HG03159 (cell line): ENCODE measurements around the gene PHACTR3.

Source experiments
- ATAC-seq: cut with Tn5 transposase; IDR thresholded peaks from one replicate; pipeline ENCODE4 v1.9.1; 2021; ENCODE audit warnings: mild to moderate bottlenecking, moderate library complexity; ENCODE audit not compliant: unreplicated experiment

The PHACTR3 gene

GRCh38 chr20:59645271-59645670 is 40.9 kb downstream of the PHACTR3 start:
- no peak for ATAC-seq

GRCh38 chr20:59645761-59646171 is 41.4 kb downstream of the PHACTR3 start:
- ATAC-seq: no peak

GRCh38 chr20:59646487-59646886 is 42.1 kb downstream of the PHACTR3 start:
- ATAC-seq: no peak

DNA sequence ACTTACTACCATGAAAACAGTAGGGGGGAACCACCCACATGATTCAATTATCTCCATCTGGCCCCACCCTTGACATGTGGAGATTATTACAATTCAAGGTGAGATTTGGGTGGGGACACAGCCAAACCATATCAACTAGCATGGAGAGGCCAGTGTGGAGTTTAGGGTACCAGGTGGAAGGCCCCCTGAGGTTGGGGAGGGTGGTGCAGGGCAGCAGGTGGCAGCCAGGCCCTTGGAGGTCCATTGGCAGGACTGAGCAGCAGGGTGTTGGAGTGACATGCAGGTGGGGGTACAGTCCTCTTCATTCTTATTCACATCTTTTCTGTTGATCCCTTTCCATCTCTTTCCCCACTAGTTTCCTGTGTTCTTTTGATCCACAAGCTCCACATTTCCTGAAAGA is 42.9 kb downstream of the PHACTR3 start:
- ATAC-seq: no peak

- ATAC-seq: no peak
Measured at GRCh38 chr20:59648466-59649070, 44.2 kb downstream of the PHACTR3 start.

GRCh38 chr20:59650418-59650817 is 46.1 kb downstream of the PHACTR3 start:
- no peak for ATAC-seq

- ATAC-seq: no peak
Measured at GRCh38 chr20:59652381-59652780, 48.0 kb downstream of the PHACTR3 start.

- ATAC-seq: no peak
Measured at GRCh38 chr20:59656417-59656816, 52.1 kb downstream of the PHACTR3 start.

DNA sequence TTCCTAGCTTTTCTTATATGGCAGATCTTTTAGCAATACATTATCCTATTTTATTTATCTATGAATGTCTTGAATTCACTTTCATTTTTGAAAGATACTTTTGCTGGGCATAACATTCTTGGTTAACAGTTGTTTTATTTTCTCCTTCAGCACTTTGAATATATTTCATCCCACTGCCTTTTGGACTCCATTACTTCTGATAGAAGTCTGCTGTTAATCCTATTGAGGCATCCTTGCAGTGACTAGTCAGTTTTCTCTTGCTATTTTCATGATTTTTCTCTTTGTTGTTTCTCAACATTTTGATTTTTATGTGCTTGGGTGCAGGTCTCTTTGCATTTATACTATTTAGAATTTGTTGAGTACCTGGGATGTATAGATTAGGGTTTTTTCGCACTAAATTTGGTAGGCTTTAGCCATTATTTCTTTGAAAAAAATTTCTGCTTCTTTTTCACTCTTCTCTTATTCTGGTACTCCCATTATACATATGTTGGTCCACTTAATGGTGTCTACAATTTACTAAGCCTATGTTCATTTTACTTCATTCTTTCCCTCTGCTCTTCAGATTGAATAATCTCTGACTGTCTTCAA is 53.2 kb downstream of the PHACTR3 start:
- no peak for ATAC-seq

DNA sequence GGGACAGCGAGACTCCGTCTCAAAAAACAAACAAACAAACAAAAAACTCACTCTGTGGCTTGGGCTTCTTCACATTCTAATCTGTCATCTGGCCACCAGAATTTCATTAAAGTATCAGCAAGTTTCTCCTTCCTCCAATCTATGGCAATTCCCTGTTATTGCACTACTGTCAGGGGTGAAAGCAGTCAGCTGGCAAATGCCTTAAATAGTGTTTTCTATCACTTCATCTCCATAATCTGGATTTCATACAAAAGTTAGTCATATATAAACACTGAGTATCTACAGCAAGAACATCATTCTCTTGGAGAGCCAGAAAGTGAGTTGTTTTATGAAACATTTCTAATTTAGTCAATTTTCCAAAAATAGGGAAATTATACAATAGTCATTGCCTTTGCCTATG is 56.1 kb downstream of the PHACTR3 start:
- no peak for ATAC-seq

- no peak for ATAC-seq
Measured at GRCh38 chr20:59661153-59661552, 56.8 kb downstream of the PHACTR3 start.

DNA sequence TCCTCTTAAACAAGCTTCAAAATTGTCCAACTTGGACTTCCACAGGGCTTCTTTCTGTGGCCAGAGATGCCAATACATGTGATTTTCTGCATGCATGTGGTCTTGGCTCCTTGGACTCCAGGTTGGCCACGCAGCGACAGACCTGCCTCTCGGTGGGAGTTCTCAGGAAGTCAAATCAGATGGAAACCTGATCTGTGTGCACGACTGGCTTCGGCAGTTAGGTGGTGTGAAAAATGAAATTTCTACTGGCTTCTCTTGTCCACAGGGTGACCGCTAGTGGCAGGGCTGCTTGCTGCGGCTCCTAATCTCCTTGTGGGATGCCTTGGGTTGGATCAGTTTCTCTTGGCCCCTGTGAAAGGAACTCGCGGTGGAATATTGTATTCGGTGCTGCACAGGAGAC is 57.3 kb downstream of the PHACTR3 start:
- ATAC-seq: no peak

GRCh38 chr20:59662161-59662560 is 57.8 kb downstream of the PHACTR3 start:
- no peak for ATAC-seq

- no peak for ATAC-seq
Measured at GRCh38 chr20:59662856-59663512, 58.6 kb downstream of the PHACTR3 start.

DNA sequence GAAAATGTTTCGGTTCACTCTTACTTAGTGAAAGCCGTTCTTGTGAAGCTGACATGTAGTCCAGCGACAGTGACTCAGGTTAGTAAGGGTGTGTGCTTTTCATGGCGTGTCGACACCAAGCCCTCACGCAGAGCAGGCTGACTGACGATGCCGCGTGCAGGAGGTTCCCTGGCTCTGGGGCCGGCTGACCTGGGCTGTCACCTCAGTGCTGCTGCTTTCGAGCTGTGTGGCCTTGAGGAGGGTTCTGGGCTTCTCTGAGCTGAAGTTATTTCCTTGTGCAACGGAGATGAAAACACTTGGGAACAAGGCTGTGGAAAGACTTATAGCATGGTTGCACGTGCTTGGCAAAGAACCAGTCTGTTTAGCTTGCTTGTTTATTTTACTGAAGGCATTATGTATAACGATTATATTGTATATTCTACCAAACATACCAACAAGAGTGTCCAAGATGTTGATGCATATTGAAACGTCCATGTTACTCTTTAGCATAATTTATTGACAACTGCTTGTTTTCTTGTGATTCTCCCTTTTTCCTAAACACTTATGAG is 59.2 kb downstream of the PHACTR3 start:
- ATAC-seq: no peak

GRCh38 chr20:59664421-59664941 is 60.1 kb downstream of the PHACTR3 start:
- no peak for ATAC-seq

DNA sequence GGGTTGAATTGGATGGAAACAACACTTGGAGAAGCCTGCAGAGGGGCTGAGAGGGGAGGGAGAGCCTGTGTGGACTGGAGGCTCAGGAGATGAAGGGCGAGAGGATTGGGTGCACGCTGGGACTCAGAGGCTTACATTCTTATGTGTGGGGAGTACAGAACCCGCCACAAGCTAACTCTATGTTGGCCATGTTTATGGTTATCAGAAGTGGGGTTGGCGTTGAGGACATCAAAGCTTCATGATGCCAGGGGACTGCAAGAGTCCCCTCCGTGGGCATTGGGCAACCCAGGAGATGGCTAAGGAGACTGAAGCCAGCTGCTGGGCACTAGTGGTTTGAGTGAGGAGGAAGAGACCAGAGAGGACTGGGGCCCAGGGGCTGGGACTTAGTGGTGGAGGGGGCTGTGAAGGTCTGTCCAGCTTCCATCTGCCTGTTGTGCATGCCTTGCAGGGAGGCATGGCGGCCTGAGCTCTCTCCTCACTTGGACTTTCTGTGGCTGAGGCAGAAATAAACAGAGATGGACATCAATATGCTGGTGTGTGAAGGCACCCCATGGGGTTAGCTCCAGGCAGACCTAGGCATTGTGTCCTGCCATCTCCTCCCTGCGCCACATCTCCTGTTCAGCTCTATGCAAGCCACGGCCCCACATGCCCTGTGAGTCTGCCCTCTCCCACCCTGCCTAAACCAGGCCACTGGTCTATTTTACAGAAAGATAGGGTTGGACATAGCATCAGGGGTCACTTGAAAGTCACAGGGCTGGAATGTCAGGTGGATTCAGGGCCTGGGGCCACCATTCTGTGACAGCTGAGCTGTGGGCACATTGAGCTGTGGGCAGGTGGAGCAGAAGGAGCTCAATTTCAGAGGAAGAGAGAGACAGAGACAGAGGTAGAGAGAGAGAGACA is 61.6 kb downstream of the PHACTR3 start:
- ATAC-seq: no peak

DNA sequence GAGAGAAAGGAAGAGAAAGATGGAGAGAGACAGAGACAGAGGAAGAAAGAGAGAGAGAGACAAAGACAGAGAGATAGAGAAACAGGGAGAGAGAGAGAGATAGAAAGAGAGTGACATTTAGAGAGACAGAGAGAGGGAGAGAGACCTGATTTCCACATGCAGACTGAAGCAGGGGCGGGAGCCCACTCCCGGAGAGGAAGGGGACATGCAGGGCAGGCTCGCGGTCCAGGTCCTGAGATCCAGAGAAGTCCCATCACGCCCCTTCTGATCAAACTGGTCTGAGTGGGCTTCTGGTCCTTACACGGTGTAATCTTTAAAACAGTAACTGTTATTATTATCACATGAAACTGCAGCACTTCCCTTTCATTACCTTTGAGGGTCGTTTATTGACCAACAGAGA is 62.2 kb downstream of the PHACTR3 start:
- no peak for ATAC-seq

DNA sequence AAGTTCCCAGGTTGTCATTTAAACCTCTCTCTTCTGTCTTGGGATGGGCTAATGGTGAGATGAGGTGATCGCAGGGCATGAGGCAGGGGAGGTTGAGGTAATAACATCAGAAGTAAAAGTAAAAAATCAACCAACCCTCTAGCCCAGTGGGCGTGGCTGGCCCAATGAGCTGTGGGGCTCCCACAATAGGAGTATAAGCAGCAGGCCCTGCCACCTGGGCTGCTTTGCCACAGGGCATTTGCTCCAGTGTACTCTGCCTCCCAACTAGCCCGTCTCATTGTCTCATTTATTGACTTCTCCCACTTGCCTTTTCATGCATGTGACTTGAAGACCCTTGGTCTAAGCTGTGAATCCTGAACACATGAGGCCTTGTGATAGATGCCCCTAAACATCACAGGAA is 62.8 kb downstream of the PHACTR3 start:
- no peak for ATAC-seq

GRCh38 chr20:59667981-59668515 is 63.7 kb downstream of the PHACTR3 start:
- no peak for ATAC-seq
